Prostate gland (tissue), 2 donors: ENCODE results near the gene CTIF. TPM values are rescaled to one million over a fixed set of nuclear protein-coding genes. Genes with fewer than 3 reads are reported as not detected.

Source experiments
- DNase-seq: peaks from one replicate; pipeline ENCODE4 v3.0.0-alpha.2; 2019; ENCODE audit warnings: low spot score
- H3K27ac ChIP-seq, 2 donors: fragments of 200-600 bp; sonication (generic); 2 replicates each; pipeline ENCODE4 v1.5.1; 2017 to 2019
- H3K27me3 ChIP-seq: fragments of 200-600 bp; sonication (generic); replicated peaks from 2 replicates; pipeline ENCODE4 v1.5.1; 2019; ENCODE audit not compliant: insufficient read depth
- H3K36me3 ChIP-seq, 2 donors: fragments of 200-600 bp; sonication (generic); 1 replicate in 1 of 2; 2 replicates in 1 of 2; pipeline versions ENCODE4 v1.5.1 to v1.8.1; 2017 to 2019
- H3K4me1 ChIP-seq: fragments of 200-600 bp; sonication (generic); replicated peaks from 2 replicates; pipeline ENCODE4 v1.5.1; 2019
- H3K4me3 ChIP-seq, 2 donors: fragments of 200-600 bp; sonication (generic); 2 replicates each; pipeline ENCODE4 v1.5.1; 2017 to 2019
- H3K9me3 ChIP-seq: fragments of 200-600 bp; sonication (generic); 2 replicates; pipeline ENCODE4 v1.5.1; 2017
- POLR2A ChIP-seq: fragments of 450-650 bp; IDR thresholded peaks from one replicate; pipeline ENCODE4 v1.6.1; 2016; ENCODE audit warnings: antibody characterized with exemption, mild to moderate bottlenecking
- POLR2AphosphoS5 ChIP-seq: sonication (generic); formaldehyde crosslinking; IDR thresholded peaks from one replicate; pipeline ENCODE4 v1.6.1; 2017; ENCODE audit warnings: antibody characterized with exemption
- WGBS: methylation state at CpG from one replicate; pipeline ENCODE4 v1.1.5; 2018; 5-methylcytosine and 5-hydroxymethylcytosine counted together
- intact Hi-C: fragments of 100-400 bp; cut with DNase I; formaldehyde crosslinking; loops from one replicate; pipeline ENCODE4 v1.14.2; 2022
- total RNA-seq, 2 donors: library from RNA; depleted of rRNA; stranded (reverse); fragments of >200 nt; gene quantifications; one replicate each; pipeline ENCODE4 v1.1.0, GENCODE V29; 2016
- TF ChIP-seq, protein P1 (sequence below), 4 experiments: fragments of 200-600 bp in 2 of 4; fragments of 450-650 bp in 2 of 4; sonication (generic) in 2 of 4; IDR thresholded peaks; 1 replicate in 3 of 4; 2 replicates in 1 of 4; pipeline ENCODE4 v1.5.1; 2016 to 2019; ENCODE audit warnings: antibody characterized with exemption in 4 of 4, mild to moderate bottlenecking in 2 of 4, moderate library complexity in 2 of 4

Gene CTIF
- total RNA-seq, 2 donors from 2014 or later: 8.1 to 57.9 TPM

DNA sequence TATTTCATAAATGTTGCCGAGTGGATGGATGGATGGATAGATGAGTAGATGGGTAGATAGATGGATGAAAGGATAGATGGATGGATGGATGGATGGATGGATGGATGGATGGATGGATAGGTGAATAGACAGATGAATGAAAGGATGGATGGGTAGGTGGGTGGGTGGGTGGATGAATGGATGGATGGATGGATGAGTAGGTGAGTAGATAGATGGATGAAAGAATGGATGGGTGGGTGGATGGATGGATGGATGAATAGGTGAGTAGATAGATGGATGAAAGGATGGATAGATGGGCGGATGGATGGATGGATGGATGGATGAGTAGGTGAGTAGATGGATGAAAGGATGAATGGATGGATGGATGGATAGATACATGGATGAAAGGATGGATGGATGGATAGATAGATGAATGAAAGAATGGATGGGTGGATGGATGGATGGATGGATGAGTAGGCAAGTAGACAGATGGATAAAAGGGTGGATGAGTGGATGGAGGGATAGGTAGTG, 307.6 kb downstream of the CTIF start:
- no peaks in the 10 kb centered on the region for H3K36me3 ChIP-seq
- DNase-seq: no peak
- TF ChIP-seq, protein P1, sequence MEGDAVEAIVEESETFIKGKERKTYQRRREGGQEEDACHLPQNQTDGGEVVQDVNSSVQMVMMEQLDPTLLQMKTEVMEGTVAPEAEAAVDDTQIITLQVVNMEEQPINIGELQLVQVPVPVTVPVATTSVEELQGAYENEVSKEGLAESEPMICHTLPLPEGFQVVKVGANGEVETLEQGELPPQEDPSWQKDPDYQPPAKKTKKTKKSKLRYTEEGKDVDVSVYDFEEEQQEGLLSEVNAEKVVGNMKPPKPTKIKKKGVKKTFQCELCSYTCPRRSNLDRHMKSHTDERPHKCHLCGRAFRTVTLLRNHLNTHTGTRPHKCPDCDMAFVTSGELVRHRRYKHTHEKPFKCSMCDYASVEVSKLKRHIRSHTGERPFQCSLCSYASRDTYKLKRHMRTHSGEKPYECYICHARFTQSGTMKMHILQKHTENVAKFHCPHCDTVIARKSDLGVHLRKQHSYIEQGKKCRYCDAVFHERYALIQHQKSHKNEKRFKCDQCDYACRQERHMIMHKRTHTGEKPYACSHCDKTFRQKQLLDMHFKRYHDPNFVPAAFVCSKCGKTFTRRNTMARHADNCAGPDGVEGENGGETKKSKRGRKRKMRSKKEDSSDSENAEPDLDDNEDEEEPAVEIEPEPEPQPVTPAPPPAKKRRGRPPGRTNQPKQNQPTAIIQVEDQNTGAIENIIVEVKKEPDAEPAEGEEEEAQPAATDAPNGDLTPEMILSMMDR (IDR thresholded peaks at IDR 0.05): no peak
- TF ChIP-seq POLR2AphosphoS5: no peak
- H3K4me1 ChIP-seq: no peaks in the 10 kb centered on the region
- H3K4me3 ChIP-seq: no peak overlapping the region
- intact Hi-C loops: no loop called here
- 99% methylated on average over 2 of the region's 2 CpGs for WGBS
- H3K27ac ChIP-seq: no peak overlapping the region
- H3K27me3 ChIP-seq: no peaks in the 10 kb centered on the region
- no peaks in the 10 kb centered on the region for H3K9me3 ChIP-seq

DNA sequence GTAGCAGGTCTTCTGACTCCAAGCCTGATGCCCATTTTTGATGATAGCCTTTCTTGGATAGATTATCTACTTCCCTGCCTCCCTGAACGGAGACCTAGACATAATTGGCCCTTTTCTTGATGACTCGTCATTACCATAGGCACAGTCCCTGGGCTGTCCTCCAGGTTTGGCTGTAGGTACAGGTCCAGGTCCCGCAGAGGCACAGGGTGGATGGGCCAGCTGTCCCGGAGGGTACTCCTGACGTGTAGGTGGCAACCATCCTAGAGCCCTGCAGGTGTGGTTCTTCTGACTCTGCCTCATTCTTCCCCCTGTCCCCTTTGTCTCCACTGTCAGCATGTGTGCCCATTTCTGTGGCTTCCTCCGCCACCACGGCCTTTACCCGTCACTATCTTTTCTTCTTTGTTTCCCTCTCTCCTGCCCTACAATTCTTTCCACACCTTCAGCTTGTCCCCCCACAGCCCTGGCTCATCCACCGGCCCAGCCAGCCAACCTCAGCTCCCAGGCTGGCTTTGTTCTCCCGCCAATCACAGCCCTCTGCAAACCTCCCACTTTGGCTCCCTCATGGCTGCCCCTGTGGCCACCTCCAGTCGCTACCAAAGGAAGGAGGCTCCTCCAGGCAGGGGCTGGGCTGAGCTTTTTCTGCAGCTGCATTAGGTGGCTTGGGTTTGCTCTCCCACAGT, 309.1 kb downstream of the CTIF start:
- Histone ChIP-seq H3K9me3 (no peaks in the 10 kb centered on the region), H3K27me3 (no peaks in the 10 kb centered on the region), H3K4me3 (no peak overlapping the region), H3K4me1 (no peaks in the 10 kb centered on the region), H3K27ac (peak overlapping the region; percentile 11 to 17), H3K36me3 (no peaks in the 10 kb centered on the region)
- DNase-seq: no peak
- TF ChIP-seq POLR2A (no peak), POLR2AphosphoS5 (no peak)
- TF ChIP-seq, protein P1 (IDR thresholded peaks at IDR 0.05): no peak
- intact Hi-C loops: no loop called here
- 38% methylated on average over 11 of the region's 11 CpGs for WGBS

DNA sequence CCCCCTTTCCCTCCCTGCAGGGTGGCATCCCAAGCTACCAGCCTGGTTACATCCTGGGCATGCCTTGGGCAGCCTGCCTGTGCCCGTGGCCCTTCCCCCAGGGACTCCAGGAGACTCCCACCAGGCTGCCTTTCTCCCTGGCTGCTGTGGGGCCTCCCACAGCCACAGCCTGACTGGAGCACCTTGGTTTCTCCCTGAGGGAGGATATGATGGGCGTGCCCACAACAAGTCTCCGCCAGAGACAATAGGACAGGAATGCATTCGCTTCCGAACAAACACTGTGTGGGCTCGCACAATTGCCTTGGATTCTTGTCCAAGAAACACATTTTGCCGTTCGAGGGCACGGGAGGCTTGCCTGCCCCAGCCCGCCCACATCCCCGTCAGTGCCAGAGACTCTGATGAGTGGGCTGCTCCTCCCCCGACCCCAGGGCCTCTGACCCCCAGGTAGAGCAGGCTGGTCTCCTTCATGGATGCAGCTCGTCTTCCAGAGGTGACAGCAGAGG, 309.9 kb downstream of the CTIF start:
- H3K4me1 ChIP-seq: no peaks in the 10 kb centered on the region
- no peaks in the 10 kb centered on the region for H3K27me3 ChIP-seq
- H3K9me3 ChIP-seq: no peaks in the 10 kb centered on the region
- no peak overlapping the region for H3K4me3 ChIP-seq
- H3K27ac ChIP-seq: peak overlapping the region in 1 of 2 donors; percentile 18
- peak; percentile 63 for TF ChIP-seq POLR2AphosphoS5
- no peak for TF ChIP-seq POLR2A
- H3K36me3 ChIP-seq: no peaks in the 10 kb centered on the region
- DNase-seq: peak; percentile 57
- WGBS: 40% methylated on average over 13 of the region's 13 CpGs
- intact Hi-C loops: no loop called here

DNA sequence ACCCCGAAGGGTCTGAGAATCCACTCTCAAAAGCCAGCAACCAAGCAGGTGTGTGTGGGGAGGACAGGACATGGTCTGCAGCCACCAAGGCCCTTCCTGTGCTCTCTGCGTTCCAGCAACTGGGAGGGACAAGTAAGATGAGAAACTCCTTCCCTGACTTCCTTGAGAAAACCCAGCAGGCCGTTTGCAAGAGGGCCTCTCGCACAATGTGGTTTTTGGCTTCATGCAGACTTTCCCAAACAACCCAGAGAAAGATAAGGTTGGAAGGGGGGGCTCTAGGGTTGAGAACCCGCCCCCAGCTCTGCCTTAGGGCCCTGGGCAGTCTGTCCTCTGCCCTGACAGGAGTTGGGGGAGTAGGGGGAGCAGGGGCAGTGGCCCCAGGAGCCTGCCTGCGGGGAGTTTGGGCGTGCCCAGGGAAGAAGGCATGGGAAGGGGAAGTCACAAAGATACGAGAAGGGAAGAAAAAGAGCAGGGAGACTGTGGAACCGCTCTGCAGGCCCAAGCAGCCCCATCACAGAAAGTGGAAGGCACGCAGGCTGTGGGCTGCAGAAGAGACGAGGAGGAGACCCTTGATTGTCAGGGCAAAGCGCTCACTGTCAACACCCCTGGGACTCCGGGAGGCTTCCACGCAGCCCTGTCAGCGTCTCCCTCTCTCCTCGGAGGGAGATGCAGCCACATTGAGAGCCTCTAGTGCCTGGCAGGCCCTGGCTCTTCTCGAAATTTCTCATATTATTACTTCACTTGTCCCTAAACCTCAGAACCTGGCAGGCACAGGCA, 312.2 kb downstream of the CTIF start:
- Histone ChIP-seq H3K27me3 (no peaks in the 10 kb centered on the region), H3K27ac (peak overlapping the region; percentile 45 to 58), H3K4me3 (no peak overlapping the region), H3K4me1 (no peaks in the 10 kb centered on the region), H3K9me3 (no peaks in the 10 kb centered on the region), H3K36me3 (no peaks in the 10 kb centered on the region)
- TF ChIP-seq, protein P1 (IDR thresholded peaks at IDR 0.05): no peak
- TF ChIP-seq POLR2A (no peak), POLR2AphosphoS5 (no peak)
- 37% methylated on average over 17 of the region's 17 CpGs for WGBS
- DNase-seq: no peak
- intact Hi-C loops: no loop called here

DNA sequence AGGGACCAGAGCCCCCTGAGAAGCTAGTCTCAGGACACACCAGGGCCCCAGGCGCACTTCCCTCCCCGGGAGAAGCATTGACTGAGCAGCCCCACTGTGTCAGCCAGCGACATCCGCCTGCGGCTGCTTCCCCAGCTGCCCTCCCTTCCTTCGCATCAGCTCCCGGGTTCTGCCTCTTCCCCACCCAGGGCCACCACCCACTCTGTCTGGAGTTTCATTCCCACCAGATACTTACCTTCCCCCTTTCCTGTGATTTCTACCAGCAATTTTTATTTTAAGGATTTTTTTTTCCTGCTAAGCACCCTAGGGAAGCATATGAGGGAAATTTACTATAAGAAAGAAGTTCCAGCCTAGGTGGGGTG, 312.7 kb downstream of the CTIF start:
- H3K36me3 ChIP-seq: no peaks in the 10 kb centered on the region
- H3K27ac ChIP-seq: peak overlapping the region; percentile 45 to 58
- TF ChIP-seq POLR2A: no peak
- TF ChIP-seq, protein P1 (IDR thresholded peaks at IDR 0.05): no peak
- no peak for TF ChIP-seq POLR2AphosphoS5
- H3K9me3 ChIP-seq: no peaks in the 10 kb centered on the region
- intact Hi-C loops: no loop called here
- no peak overlapping the region for H3K4me3 ChIP-seq
- no peaks in the 10 kb centered on the region for H3K27me3 ChIP-seq
- WGBS: 38% methylated on average over 7 of the region's 7 CpGs
- DNase-seq: no peak
- H3K4me1 ChIP-seq: no peaks in the 10 kb centered on the region
